WTC11 (cell line): Measurements from ENCODE around the gene TACSTD2.

Source experiments
- CREB1 ChIP-seq: sonication (generic); formaldehyde crosslinking; IDR thresholded peaks from 2 replicates; pipeline ENCODE4 v1.8.0; 2023; ENCODE audit warnings: mild to moderate bottlenecking, missing genetic modification reagents
- CREM ChIP-seq: sonication (generic); formaldehyde crosslinking; IDR thresholded peaks from 2 replicates; pipeline ENCODE4 v1.8.1; 2022; ENCODE audit warnings: mild to moderate bottlenecking, missing genetic modification reagents, moderate library complexity
- JUN ChIP-seq: sonication (generic); formaldehyde crosslinking; IDR thresholded peaks from 2 replicates; pipeline ENCODE4 v1.8.0; 2023; ENCODE audit warnings: mild to moderate bottlenecking, missing genetic modification reagents
- ZNF263 ChIP-seq: sonication (generic); formaldehyde crosslinking; IDR thresholded peaks from 2 replicates; pipeline ENCODE4 v1.8.1; 2022; ENCODE audit warnings: low read depth, mild to moderate bottlenecking, moderate library complexity, missing genetic modification reagents
- TF ChIP-seq, protein P1 (sequence below): fragments of 200-600 bp; IDR thresholded peaks from 2 replicates; pipeline ENCODE4 v1.8.0; 2022; ENCODE audit warnings: antibody characterized with exemption
- TF ChIP-seq, protein P2 (sequence below): sonication (generic); formaldehyde crosslinking; IDR thresholded peaks from 2 replicates; pipeline ENCODE4 v1.8.1; 2023; ENCODE audit warnings: mild to moderate bottlenecking, missing genetic modification reagents, borderline replicate concordance

DNA sequence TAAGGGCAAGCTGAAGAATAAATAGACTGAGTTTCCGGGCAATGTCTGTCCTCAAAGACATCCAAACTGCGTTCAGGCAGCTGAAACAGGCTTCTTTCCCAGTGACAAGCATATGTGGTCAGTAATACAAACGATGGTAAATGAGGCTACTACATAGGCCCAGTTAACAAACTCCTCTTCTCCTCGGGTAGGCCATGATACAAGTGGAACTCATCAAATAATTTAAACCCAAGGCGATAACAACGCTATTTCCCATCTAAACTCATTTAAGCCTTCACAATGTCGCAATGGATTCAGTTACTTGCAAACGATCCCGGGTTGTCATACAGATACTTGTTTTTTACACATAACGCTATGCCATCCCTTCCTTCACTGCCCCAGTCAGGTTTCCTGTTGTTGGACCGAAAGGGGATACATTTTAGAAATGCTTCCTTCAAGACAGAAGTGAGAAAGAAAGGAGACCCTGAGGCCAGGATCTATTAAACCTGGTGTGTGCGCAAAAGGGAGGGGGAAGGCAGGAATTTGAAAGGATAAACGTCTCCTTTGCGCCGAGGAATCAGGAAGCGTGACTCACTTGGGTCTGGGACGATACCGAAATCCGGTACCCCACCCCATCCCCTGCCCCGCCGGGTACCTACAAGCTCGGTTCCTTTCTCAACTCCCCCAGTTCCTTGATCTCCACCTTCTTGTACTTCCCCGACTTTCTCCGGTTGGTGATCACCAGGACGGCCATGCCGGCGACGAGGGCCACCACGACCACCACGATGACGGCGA is 1.3 kb downstream of the TACSTD2 start:
- TF ChIP-seq CREM (CRISPR knock-in tag) (no peak), CREB1 (CRISPR knock-in tag) (no peak), ZNF263 (CRISPR knock-in tag) (no peak), JUN (no peak)
- TF ChIP-seq, protein P1, sequence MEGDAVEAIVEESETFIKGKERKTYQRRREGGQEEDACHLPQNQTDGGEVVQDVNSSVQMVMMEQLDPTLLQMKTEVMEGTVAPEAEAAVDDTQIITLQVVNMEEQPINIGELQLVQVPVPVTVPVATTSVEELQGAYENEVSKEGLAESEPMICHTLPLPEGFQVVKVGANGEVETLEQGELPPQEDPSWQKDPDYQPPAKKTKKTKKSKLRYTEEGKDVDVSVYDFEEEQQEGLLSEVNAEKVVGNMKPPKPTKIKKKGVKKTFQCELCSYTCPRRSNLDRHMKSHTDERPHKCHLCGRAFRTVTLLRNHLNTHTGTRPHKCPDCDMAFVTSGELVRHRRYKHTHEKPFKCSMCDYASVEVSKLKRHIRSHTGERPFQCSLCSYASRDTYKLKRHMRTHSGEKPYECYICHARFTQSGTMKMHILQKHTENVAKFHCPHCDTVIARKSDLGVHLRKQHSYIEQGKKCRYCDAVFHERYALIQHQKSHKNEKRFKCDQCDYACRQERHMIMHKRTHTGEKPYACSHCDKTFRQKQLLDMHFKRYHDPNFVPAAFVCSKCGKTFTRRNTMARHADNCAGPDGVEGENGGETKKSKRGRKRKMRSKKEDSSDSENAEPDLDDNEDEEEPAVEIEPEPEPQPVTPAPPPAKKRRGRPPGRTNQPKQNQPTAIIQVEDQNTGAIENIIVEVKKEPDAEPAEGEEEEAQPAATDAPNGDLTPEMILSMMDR = no peak
- TF ChIP-seq, protein P2, sequence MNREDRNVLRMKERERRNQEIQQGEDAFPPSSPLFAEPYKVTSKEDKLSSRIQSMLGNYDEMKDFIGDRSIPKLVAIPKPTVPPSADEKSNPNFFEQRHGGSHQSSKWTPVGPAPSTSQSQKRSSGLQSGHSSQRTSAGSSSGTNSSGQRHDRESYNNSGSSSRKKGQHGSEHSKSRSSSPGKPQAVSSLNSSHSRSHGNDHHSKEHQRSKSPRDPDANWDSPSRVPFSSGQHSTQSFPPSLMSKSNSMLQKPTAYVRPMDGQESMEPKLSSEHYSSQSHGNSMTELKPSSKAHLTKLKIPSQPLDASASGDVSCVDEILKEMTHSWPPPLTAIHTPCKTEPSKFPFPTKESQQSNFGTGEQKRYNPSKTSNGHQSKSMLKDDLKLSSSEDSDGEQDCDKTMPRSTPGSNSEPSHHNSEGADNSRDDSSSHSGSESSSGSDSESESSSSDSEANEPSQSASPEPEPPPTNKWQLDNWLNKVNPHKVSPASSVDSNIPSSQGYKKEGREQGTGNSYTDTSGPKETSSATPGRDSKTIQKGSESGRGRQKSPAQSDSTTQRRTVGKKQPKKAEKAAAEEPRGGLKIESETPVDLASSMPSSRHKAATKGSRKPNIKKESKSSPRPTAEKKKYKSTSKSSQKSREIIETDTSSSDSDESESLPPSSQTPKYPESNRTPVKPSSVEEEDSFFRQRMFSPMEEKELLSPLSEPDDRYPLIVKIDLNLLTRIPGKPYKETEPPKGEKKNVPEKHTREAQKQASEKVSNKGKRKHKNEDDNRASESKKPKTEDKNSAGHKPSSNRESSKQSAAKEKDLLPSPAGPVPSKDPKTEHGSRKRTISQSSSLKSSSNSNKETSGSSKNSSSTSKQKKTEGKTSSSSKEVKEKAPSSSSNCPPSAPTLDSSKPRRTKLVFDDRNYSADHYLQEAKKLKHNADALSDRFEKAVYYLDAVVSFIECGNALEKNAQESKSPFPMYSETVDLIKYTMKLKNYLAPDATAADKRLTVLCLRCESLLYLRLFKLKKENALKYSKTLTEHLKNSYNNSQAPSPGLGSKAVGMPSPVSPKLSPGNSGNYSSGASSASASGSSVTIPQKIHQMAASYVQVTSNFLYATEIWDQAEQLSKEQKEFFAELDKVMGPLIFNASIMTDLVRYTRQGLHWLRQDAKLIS = no peak
